ENCODE data around the gene TAGAP.

The TAGAP gene

DNA sequence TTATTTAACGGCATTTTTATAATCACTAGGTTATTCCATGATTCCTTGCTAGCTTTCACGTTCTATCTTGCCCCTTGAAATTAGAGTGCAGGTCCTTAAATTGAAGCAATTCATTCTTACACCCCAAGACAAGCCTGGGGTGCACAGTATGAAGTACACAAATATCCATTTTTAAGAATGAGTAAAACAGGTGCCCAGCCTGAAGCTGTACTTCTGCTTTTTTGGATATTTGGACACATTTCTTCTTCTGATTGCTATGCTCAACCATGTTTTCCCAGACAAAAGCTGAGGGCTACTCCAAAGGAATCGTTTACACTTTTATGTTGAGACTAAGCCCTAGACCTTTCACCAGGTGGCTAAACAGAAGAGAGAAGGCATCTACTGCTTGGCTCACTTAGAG lies 7.9 kb upstream of the TAGAP start:
- ChIA-PET POLR2A (ENCODE audit: low non-redundant PET) (no interaction called here), CTCF (interaction anchor here (0.6 to 0.7 kb wide), 2 partner anchors 50 to 604 kb away, joined by 3 to 4 read pairs; no protein-coding TSS in a partner anchor)
- no peak for DNase-seq (ENCODE audit: low spot score)
- H3K27ac ChIP-seq = no peak overlapping the region
- TF ChIP-seq, protein P1, sequence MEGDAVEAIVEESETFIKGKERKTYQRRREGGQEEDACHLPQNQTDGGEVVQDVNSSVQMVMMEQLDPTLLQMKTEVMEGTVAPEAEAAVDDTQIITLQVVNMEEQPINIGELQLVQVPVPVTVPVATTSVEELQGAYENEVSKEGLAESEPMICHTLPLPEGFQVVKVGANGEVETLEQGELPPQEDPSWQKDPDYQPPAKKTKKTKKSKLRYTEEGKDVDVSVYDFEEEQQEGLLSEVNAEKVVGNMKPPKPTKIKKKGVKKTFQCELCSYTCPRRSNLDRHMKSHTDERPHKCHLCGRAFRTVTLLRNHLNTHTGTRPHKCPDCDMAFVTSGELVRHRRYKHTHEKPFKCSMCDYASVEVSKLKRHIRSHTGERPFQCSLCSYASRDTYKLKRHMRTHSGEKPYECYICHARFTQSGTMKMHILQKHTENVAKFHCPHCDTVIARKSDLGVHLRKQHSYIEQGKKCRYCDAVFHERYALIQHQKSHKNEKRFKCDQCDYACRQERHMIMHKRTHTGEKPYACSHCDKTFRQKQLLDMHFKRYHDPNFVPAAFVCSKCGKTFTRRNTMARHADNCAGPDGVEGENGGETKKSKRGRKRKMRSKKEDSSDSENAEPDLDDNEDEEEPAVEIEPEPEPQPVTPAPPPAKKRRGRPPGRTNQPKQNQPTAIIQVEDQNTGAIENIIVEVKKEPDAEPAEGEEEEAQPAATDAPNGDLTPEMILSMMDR (conservative IDR thresholded peaks at IDR 0.05; ENCODE audit: low read depth) = no peak

GRCh38 chr6:159047891-159048685 lies 3.3 kb upstream of the TAGAP start:
- TF ChIP-seq, protein P1 (conservative IDR thresholded peaks at IDR 0.05; ENCODE audit: low read depth) = no peak
- H3K27ac ChIP-seq = no peak overlapping the region
- ChIA-PET POLR2A (ENCODE audit: low non-redundant PET) (no interaction called here), CTCF (no interaction called here)
- DNase-seq (ENCODE audit: low spot score) = no peak

DNA sequence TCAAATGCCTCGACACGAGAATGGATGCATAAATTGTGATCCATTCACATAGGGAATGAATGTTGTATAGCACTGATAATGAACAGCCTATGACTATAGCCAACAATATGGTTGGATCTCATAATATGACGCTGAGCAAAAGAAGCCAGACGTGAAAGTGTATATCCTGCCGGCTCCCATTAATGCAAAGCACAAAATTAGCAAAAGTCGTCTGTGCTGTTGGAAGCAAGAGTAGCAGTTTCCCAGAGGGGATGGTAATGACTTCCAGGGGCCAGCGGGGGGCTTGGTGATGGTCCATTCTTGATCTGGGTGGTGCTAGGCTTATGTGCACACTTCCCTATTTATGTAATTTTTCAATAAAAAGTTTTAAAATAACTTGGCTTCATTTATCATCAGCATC lies 1.0 kb upstream of the TAGAP start:
- POLR2A ChIA-PET (ENCODE audit: low non-redundant PET) = no interaction called here
- TF ChIP-seq, protein P1 (conservative IDR thresholded peaks at IDR 0.05; ENCODE audit: low read depth) = no peak
- H3K27ac ChIP-seq = no peak overlapping the region
- CTCF ChIA-PET = interaction anchor here (0.9 kb wide), 1 partner anchor 59 kb away, joined by 4 read pairs; no protein-coding TSS in a partner anchor
- no peak for DNase-seq (ENCODE audit: low spot score)

DNA sequence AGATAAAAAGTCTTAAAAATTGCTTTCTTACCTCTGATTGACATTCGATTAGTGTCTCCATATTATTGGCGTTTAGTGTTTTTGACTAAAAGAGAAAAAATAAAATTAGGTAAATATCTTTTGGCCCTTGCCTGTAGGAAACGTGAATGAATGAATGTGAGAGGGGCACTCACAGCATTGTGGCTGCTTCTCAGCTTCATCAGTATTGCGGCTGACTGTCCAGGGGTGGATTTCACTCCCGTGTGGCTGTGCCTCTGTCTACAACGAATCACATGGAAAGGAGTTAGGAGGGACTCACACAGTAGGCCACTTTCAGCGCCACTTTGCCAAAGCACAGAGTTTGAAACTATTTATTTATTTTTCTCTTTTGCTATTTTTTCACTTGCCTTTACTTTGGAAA lies 844 bp downstream of the TAGAP start:
- POLR2A ChIA-PET (ENCODE audit: low non-redundant PET) = no interaction called here
- no peak overlapping the region for H3K27ac ChIP-seq
- DNase-seq (ENCODE audit: low spot score) = no peak
- TF ChIP-seq, protein P1 (conservative IDR thresholded peaks at IDR 0.05; ENCODE audit: low read depth) = no peak
- CTCF ChIA-PET = interaction anchor here (0.8 to 1.1 kb wide), 3 partner anchors 32 to 61 kb away, joined by 4 read pairs; no protein-coding TSS in a partner anchor

GRCh38 chr6:159043251-159043650 lies 1.5 kb downstream of the TAGAP start:
- CTCF ChIA-PET = interaction anchor here (0.6 to 1.5 kb wide), 8 partner anchors 20 to 1500 kb away, joined by 3 to 5 read pairs (median 4); no protein-coding TSS in a partner anchor
- POLR2A ChIA-PET (ENCODE audit: low non-redundant PET) = no interaction called here
- H3K27ac ChIP-seq = no peak overlapping the region
- TF ChIP-seq, protein P1 (conservative IDR thresholded peaks at IDR 0.05; ENCODE audit: low read depth) = no peak
- DNase-seq (ENCODE audit: low spot score) = no peak

DNA sequence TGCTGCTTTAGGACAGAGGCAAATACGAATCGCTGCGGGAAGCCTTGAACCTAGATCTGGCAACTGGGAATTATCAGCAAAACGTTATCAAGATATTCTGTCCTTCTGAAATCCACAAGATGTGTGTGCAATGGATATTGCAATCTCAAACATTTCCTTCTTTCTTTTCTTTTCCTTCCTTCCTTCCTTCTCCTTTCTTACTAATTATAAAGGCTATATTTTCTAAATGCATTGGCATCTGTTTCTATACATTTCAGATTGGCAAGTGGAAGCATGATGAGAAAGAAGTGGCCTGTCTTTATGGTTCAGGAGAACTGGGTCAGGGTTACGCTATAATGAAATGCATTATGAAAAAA lies 2.0 kb downstream of the TAGAP start:
- no peak for DNase-seq (ENCODE audit: low spot score)
- TF ChIP-seq, protein P1 (conservative IDR thresholded peaks at IDR 0.05; ENCODE audit: low read depth) = peak; percentile 64
- ChIA-PET CTCF (interaction anchor here (0.6 to 1.5 kb wide), 11 partner anchors 9 to 1500 kb away, joined by 3 to 5 read pairs (median 4); no protein-coding TSS in a partner anchor), POLR2A (ENCODE audit: low non-redundant PET) (no interaction called here)
- H3K27ac ChIP-seq = no peak overlapping the region
